Osteoblast (primary cell): Measurements from ENCODE around the gene OR10H4. TPM values are rescaled to one million over a fixed set of nuclear protein-coding genes. Genes with fewer than 3 reads are reported as not detected.

Source experiments
- DNase-seq: peaks from one replicate; pipeline ENCODE4 v3.0.0; 2011; ENCODE audit warnings: low spot score, mixed read lengths; ENCODE audit not compliant: insufficient read length; ENCODE audit errors: missing footprints
- H2AFZ ChIP-seq: 2 replicates; pipeline ENCODE4 v1.6.0; 2011; ENCODE audit warnings: mild to moderate bottlenecking, low read length
- H3K27ac ChIP-seq: 2 replicates; pipeline ENCODE4 v1.5.1; 2011; ENCODE audit warnings: mild to moderate bottlenecking, low read depth, low read length, moderate library complexity
- H3K27me3 ChIP-seq: 2 replicates; pipeline ENCODE4 v1.6.0; 2012; ENCODE audit warnings: mild to moderate bottlenecking, control low read depth, inconsistent platforms, low read length, moderate library complexity; ENCODE audit not compliant: insufficient read depth
- H3K36me3 ChIP-seq: 2 replicates; pipeline ENCODE4 v1.5.1; 2011; ENCODE audit warnings: mild to moderate bottlenecking, low read length, control low read depth, moderate library complexity; ENCODE audit not compliant: insufficient read depth
- H3K4me1 ChIP-seq: 2 replicates; pipeline ENCODE4 v1.5.1; 2011; ENCODE audit warnings: mild to moderate bottlenecking, low read length, control low read depth, moderate library complexity; ENCODE audit not compliant: insufficient read depth
- H3K4me2 ChIP-seq: 2 replicates; pipeline ENCODE4 v1.6.0; 2011; ENCODE audit warnings: mild to moderate bottlenecking, low read length; ENCODE audit not compliant: insufficient read depth
- H3K4me3 ChIP-seq: fragments of 200-600 bp; sonication (generic); 3 replicates; pipeline ENCODE4 v1.5.1; 2012; ENCODE audit warnings: mild to moderate bottlenecking, low read length, inconsistent platforms; ENCODE audit not compliant: insufficient read depth
- H3K79me2 ChIP-seq: 2 replicates; pipeline ENCODE4 v1.6.0; 2012; ENCODE audit warnings: mild to moderate bottlenecking, low read length, control low read depth, inconsistent platforms; ENCODE audit not compliant: insufficient read depth
- H3K9me3 ChIP-seq: 2 replicates; pipeline ENCODE4 v1.5.1; 2011; ENCODE audit warnings: low read depth, low read length, control low read depth
- H4K20me1 ChIP-seq: 2 replicates; pipeline ENCODE4 v1.6.0; 2012; ENCODE audit warnings: mild to moderate bottlenecking, low read length, control low read depth; ENCODE audit not compliant: insufficient read depth
- total RNA-seq: library from RNA; depleted of rRNA; stranded (reverse); fragments of >200 nt; gene quantifications from 2 replicates; pipeline ENCODE4 v1.2.3, GENCODE V29; 2012
- TF ChIP-seq, protein P1 (sequence below): IDR thresholded peaks from 2 replicates; pipeline ENCODE4 v1.5.1; 2011; ENCODE audit warnings: mild to moderate bottlenecking, low read depth, low read length, moderate library complexity; ENCODE audit errors: extremely low read depth

Gene OR10H4
- total RNA-seq, 1 donor, result not detected

DNA sequence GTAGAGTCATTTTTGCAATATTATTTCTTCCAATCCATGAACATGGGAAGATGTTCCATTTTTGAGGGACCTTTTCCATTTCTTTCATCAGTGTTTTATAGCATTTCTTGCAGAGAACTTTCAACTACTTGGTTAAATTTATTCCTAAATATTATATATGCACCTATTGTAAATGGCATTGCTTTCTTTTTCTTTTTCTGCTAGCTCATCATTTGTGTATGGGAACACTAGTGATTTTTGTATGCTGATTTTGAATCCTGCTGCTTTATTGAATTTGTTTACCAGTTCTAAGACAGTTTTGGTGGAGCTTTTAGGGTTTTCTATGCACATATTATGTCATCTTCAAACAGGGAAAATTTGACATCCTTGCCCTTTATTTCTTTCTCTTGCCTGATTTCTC, 43.8 kb upstream of the OR10H4 start:
- no peak overlapping the region for H3K27ac ChIP-seq
- no peak for DNase-seq
- no peaks in the 10 kb centered on the region for H3K9me3 ChIP-seq
- no peaks in the 10 kb centered on the region for H3K27me3 ChIP-seq
- no peaks in the 10 kb centered on the region for H3K4me1 ChIP-seq
- no peak overlapping the region for H3K4me3 ChIP-seq
- H3K36me3 ChIP-seq, result no peaks in the 10 kb centered on the region
- H2AFZ ChIP-seq, result no peak overlapping the region
- H3K79me2 ChIP-seq, result no peaks in the 10 kb centered on the region
- no peaks in the 10 kb centered on the region for H4K20me1 ChIP-seq
- no peak overlapping the region for H3K4me2 ChIP-seq
- TF ChIP-seq, protein P1, sequence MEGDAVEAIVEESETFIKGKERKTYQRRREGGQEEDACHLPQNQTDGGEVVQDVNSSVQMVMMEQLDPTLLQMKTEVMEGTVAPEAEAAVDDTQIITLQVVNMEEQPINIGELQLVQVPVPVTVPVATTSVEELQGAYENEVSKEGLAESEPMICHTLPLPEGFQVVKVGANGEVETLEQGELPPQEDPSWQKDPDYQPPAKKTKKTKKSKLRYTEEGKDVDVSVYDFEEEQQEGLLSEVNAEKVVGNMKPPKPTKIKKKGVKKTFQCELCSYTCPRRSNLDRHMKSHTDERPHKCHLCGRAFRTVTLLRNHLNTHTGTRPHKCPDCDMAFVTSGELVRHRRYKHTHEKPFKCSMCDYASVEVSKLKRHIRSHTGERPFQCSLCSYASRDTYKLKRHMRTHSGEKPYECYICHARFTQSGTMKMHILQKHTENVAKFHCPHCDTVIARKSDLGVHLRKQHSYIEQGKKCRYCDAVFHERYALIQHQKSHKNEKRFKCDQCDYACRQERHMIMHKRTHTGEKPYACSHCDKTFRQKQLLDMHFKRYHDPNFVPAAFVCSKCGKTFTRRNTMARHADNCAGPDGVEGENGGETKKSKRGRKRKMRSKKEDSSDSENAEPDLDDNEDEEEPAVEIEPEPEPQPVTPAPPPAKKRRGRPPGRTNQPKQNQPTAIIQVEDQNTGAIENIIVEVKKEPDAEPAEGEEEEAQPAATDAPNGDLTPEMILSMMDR, result no peak

DNA sequence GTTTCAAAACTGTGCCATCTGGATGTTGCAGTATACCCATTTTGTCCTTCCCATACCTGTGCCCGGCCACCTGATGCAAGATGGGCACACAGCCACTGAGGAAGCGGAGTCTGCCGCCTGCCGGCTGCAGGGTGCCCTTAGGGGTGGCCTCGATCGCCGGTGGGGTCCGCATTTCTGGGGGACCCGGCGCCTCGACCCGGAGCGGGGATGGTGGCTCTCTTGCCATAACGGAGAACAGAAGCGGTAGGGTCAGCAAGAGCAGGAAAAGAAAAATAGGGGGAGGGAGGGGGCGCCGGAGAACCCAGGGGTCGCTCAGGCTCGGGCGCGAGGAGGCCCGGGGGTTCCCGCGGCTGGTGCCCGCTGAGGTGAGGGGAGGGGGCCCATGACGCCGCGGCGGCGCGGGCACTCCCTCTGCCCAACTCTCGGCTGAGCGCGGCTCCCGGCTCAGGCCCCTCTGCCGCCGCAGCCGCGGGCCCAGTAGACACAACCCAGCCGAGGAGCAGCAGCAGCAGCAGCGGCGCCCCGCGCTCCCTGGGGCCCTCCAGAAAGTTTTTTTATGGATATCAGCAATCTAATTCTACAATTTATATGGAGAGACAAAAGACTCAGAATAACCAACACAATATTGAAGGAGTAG, 37.1 kb upstream of the OR10H4 start:
- Histone ChIP-seq H2AFZ (no peak overlapping the region), H3K36me3 (no peaks in the 10 kb centered on the region), H3K9me3 (no peaks in the 10 kb centered on the region), H3K4me2 (no peak overlapping the region), H3K27me3 (peaks cover 15% of the 10 kb centered on the region), H3K79me2 (no peaks in the 10 kb centered on the region), H3K4me1 (no peaks in the 10 kb centered on the region), H3K4me3 (no peak overlapping the region), H3K27ac (no peak overlapping the region), H4K20me1 (no peaks in the 10 kb centered on the region)
- TF ChIP-seq, protein P1, result no peak
- no peak for DNase-seq

DNA sequence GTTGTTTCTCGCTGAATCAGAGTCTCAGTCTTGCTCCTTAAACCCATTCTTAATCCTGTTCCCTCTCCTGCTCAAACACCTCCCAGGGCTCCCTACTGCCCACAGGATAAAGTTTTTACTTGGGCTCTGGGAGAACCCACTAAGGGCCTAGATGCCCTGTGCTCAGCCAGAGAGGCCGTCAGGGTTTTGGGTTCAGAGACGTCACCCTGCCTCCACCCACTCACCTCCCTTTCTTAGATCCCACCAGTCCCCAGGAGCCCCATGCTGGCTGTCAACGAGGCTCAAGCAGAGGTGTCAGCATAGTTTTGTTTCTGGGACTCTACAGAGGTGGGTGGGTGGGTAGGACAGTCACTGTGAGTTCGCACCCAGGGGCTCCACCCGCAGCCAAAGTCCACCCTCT, 35.4 kb upstream of the OR10H4 start:
- Histone ChIP-seq H3K4me3 (no peak overlapping the region), H3K9me3 (no peaks in the 10 kb centered on the region), H3K4me1 (no peaks in the 10 kb centered on the region), H3K79me2 (no peaks in the 10 kb centered on the region), H3K27me3 (peaks cover 15% of the 10 kb centered on the region), H3K4me2 (no peak overlapping the region), H3K27ac (no peak overlapping the region), H2AFZ (no peak overlapping the region), H4K20me1 (no peaks in the 10 kb centered on the region), H3K36me3 (no peaks in the 10 kb centered on the region)
- TF ChIP-seq, protein P1, result no peak
- DNase-seq, result no peak

DNA sequence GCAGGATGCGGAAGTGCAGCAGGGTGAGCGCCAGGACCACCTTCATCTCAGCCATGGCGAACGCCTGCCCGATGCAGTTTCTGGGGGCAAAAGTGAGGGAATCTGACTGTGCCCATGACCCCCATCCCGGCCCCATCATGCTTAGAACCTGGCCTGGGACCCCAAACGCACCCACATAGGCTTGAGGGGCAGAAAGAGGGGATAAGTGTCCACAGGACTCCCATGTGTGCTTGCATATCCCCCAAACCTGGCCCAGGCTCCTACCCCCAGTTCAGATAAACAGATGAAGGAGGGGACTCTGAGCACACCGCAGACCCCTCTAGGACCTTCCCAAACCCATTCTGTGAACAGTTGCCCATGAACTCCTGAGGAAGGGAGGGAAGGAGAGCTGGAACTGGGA, 35.0 kb upstream of the OR10H4 start:
- Histone ChIP-seq H3K9me3 (no peaks in the 10 kb centered on the region), H2AFZ (no peak overlapping the region), H4K20me1 (no peaks in the 10 kb centered on the region), H3K4me1 (no peaks in the 10 kb centered on the region), H3K27ac (no peak overlapping the region), H3K4me3 (no peak overlapping the region), H3K79me2 (no peaks in the 10 kb centered on the region), H3K4me2 (no peak overlapping the region), H3K27me3 (peaks cover 15% of the 10 kb centered on the region), H3K36me3 (no peaks in the 10 kb centered on the region)
- no peak for DNase-seq
- TF ChIP-seq, protein P1, result no peak
